Right cardiac atrium (tissue), 5 donors: ENCODE results near the gene CALML4. TPM values are rescaled to one million over a fixed set of nuclear protein-coding genes. Genes with fewer than 3 reads are reported as not detected.

Experiments used
- ATAC-seq, 2 donors: fragments of 200-7000 bp; cut with Tn5 transposase; one replicate each; pipeline versions ENCODE4 v1.8.0 to v1.9.1; 2020; ENCODE audit warnings: moderate library complexity in 2 of 2, mild to moderate bottlenecking in 1 of 2
- DNase-seq, 3 donors: peaks; one replicate each; pipeline ENCODE4 v3.0.0-alpha.2; 2020
- H3K27ac ChIP-seq: one replicate; pipeline ENCODE4 v1.5.1; 2013; ENCODE audit warnings: mild to moderate bottlenecking, low read length, control low read depth, moderate library complexity
- H3K27me3 ChIP-seq: one replicate; pipeline ENCODE4 v1.6.1; 2013; ENCODE audit not compliant: control insufficient read depth, insufficient read depth
- H3K4me1 ChIP-seq: one replicate; pipeline ENCODE4 v1.6.1; 2013; ENCODE audit warnings: low read length; ENCODE audit not compliant: control insufficient read depth, insufficient read depth
- H3K4me3 ChIP-seq: one replicate; pipeline ENCODE4 v1.5.1; 2013; ENCODE audit warnings: low read length, control low read depth
- H3K9me3 ChIP-seq: one replicate; pipeline ENCODE4 v1.6.1; 2013; ENCODE audit warnings: low read length; ENCODE audit not compliant: control insufficient read depth
- WGBS: extraction: QIAGEN DNeasy Blood & Tissue Kit; methylation state at CpG from one replicate; pipeline ENCODE4 v1.1.7; 2013; 5-methylcytosine and 5-hydroxymethylcytosine counted together
- intact Hi-C, 4 donors: fragments of 100-400 bp; cut with DNase I; formaldehyde crosslinking; loops; one replicate each; pipeline versions ENCODE4 v1.11.0 to v1.14.0; 2022 to 2023
- polyA plus RNA-seq: library from polyadenylated mRNA; stranded (reverse); fragments of 200-250 nt; gene quantifications from one replicate; pipeline ENCODE4 v1.2.3, GENCODE V29; 2013
- total RNA-seq, 4 donors: library from RNA; stranded (reverse); fragmentation: NEBNext Ultra II Directional; extraction: Animal tissue kit (Norgen Biotek cat#: 25700); gene quantifications; one replicate each; pipeline ENCODE4 v1.2.1, GENCODE V29; 2021
- donor health status: healthy with polysubstance abuse.
- donor health status: DM: no; HTN: yes; CAD: no.
- donor health status: DM: no; HTN: no; CAD: no.
- donor health status: DM: no; HTN: yes; CAD: no; lungs with severe emphysema.
- donor health status: DM: yes; HTN: yes; CAD: no.

CALML4 gene
- total and polyA plus RNA-seq, 5 donors = 1.5 to 2.4 (median 1.8) TPM

DNA sequence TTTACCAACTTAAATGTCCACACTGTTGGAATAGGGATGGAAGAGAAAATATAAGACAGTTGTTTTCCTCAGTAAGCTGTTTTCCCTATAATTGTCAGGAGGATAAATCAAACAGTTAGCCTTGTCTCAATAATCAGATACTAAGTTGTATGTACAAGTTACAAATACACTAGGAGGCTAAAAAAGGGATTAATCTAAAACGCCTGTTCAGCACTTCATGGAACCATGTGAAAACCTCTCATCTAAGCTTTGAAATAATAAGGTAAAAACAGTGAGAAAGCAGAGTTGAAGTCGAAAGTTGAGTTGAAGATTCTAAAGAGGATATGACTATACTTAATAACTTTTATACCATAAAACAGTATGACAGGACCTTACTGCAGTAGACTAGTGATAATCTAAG, 62.0 kb downstream of the CALML4 start:
- 96% methylated on average over 2 of the region's 2 CpGs for WGBS
- no peak for ATAC-seq
- Histone ChIP-seq H3K27me3 (no peaks in the 10 kb centered on the region), H3K27ac (no peak overlapping the region), H3K4me1 (no peaks in the 10 kb centered on the region), H3K4me3 (no peak overlapping the region), H3K9me3 (no peaks in the 10 kb centered on the region)
- intact Hi-C loops = no loop called here
- no peak for DNase-seq

Other genes with a start within 250 kb of the CALML4 start
- 10 to 100 TPM; 34.1 to 38.2 (median 35.9) TPM for gene PIAS1, start 151.0 kb downstream of the CALML4 start, total RNA-seq
- gene PIAS1, start 151.0 kb downstream of the CALML4 start, polyA plus RNA-seq = 8.7 TPM
- 1 to 10 TPM; 7.0 to 8.9 (median 7.7) TPM for gene CLN6, start 24.4 kb upstream of the CALML4 start, total RNA-seq
- gene CLN6, start 24.4 kb upstream of the CALML4 start, polyA plus RNA-seq = 6.8 TPM
- 10 to 100 TPM; 53.5 to 86.9 (median 57.4) TPM for gene FEM1B, start 72.4 kb upstream of the CALML4 start, total RNA-seq
- 13.8 TPM for gene FEM1B, start 72.4 kb upstream of the CALML4 start, polyA plus RNA-seq
- 10 to 100 TPM; 20.1 to 34.0 (median 21.2) TPM for gene ITGA11, start 226.8 kb upstream of the CALML4 start, total RNA-seq
- 11.6 TPM for gene ITGA11, start 226.8 kb upstream of the CALML4 start, polyA plus RNA-seq